ENCODE results near the gene ZC3H12A. TPM values are rescaled to one million over a fixed set of nuclear protein-coding genes. Genes with fewer than 3 reads are reported as not detected.

ZC3H12A gene
- total RNA-seq, 1 experiment from 2014 or later = 9.4 TPM

DNA sequence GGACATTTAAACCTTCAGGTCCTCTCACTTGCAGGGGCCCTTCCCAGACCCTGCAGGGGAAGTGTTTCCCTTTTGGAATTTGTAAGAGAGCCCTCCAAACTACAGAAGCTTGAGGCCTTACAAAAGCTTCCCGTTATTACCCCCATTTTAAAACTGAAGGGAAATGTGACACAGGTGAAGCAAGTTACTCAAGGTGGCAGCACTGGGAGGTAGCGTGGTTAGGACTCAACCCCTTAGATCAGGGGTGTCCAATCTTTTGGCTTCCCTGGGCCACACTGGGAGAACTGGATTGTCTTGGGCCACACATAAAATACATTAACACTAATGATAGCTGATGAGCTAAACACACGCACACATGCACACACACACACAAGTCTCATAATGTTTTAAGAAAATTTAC, 15.8 kb upstream of the ZC3H12A start:
- no TSS peak for BruUV-seq (replicated peaks)
- no peak overlapping the region for H3K4me3 ChIP-seq (ENCODE audit: low read depth in 2 of 2, low read length in 2 of 2)
- no peaks in the 10 kb centered on the region for H3K27me3 ChIP-seq (ENCODE audit: control insufficient read depth, insufficient read depth, low read length)
- H3K9me3 ChIP-seq (ENCODE audit: control insufficient read depth, insufficient read depth, low read depth, low read length) = no peaks in the 10 kb centered on the region
- ATAC-seq (no peak), DNase-seq (ENCODE audit: low read depth, low spot score) (no peak)
- ChIA-PET POLR2A (no interaction called here), CTCF (interaction anchor here (0.7 to 1.4 kb wide), 4 partner anchors 18 to 986 kb away, joined by 3 to 7 read pairs (median 4); no protein-coding TSS in a partner anchor)
- no peaks in the 10 kb centered on the region for H3K36me3 ChIP-seq (ENCODE audit: control insufficient read depth, insufficient read depth, low read length)
- peaks cover 4% of the 10 kb centered on the region; the same call in 1 of the 2 replicates for H3K4me1 ChIP-seq (ENCODE audit: control insufficient read depth, insufficient read depth, low read length)
- TF ChIP-seq REST (IDR thresholded peaks at IDR 0.05; ENCODE audit: insufficient read depth in 1 of 2, low read depth in 2 of 2, low read length in 1 of 2) = no peak
- TF ChIP-seq CTCF (IDR thresholded peaks at IDR 0.05) = no peak
- no peak for TF ChIP-seq POLR2AphosphoS5 (IDR thresholded peaks at IDR 0.05; ENCODE audit: low read depth, low read length)
- intact Hi-C loops (cut with micrococcal nuclease; ENCODE audit: unreplicated experiment) (no loop called here), in situ Hi-C loops (cut with HindIII; ENCODE audit: low pct_unique_long_range_greater_than_20kb, low sequenced_read_pairs) (no loop called here)
- H3K27ac ChIP-seq (ENCODE audit: low read length) = no peak overlapping the region

DNA sequence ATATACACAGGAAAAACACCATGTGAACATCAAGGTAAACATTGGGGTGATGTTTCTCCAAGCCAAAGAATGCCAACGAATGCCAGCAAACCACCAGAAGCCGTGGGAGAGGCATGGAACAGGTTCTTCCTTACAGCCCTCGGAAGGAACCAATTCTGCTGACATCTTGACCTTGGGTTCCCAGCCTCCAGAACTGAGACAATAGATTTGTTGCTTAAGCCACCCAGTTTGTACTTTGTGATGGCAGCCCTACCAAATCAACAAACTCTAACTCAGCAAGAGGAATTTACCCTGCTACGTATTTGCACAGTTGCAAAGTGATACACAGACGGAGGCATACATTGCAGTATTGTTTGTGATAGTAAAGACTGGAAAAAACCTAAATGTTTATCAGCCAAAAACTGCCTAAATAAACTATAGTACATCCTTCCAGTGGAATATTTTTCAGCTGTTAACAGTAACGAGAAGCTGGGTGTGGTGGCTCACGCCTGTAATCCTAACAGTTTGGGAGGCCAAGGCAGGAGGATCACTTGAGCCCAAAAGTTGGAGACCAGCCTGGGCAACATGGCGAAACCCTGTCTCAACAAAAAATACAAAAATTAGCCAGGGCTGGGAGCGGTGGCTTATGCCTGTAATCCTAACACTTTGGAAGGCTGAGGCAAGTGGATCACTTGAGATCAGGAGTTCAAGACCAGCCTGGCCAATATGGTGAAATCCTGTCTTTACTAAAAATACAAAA, 12.5 kb upstream of the ZC3H12A start:
- ATAC-seq = no peak
- Histone ChIP-seq H3K9me3 (ENCODE audit: control insufficient read depth, insufficient read depth, low read depth, low read length) (no peaks in the 10 kb centered on the region), H3K4me3 (ENCODE audit: low read depth in 2 of 2, low read length in 2 of 2) (no peak overlapping the region), H3K27ac (ENCODE audit: low read length) (no peak overlapping the region), H3K36me3 (ENCODE audit: control insufficient read depth, insufficient read depth, low read length) (no peaks in the 10 kb centered on the region), H3K27me3 (ENCODE audit: control insufficient read depth, insufficient read depth, low read length) (no peaks in the 10 kb centered on the region), H3K4me1 (ENCODE audit: control insufficient read depth, insufficient read depth, low read length) (no peaks in the 10 kb centered on the region)
- no peak for DNase-seq (ENCODE audit: low read depth, low spot score)
- CTCF ChIA-PET = interaction anchor here (0.9 kb wide), 1 partner anchor 28 kb away, joined by 4 read pairs; no protein-coding TSS in a partner anchor
- POLR2A ChIA-PET = no interaction called here
- TF ChIP-seq REST (IDR thresholded peaks at IDR 0.05; ENCODE audit: insufficient read depth in 1 of 2, low read depth in 2 of 2, low read length in 1 of 2) (no peak), SIN3A (IDR thresholded peaks at IDR 0.05; ENCODE audit: borderline replicate concordance, insufficient read depth, low read depth, low read length) (no peak), TCF7L2 (IDR thresholded peaks at IDR 0.05; ENCODE audit: low read depth, low read length) (no peak), CTCF (IDR thresholded peaks at IDR 0.05) (no peak), POLR2AphosphoS5 (IDR thresholded peaks at IDR 0.05; ENCODE audit: low read depth, low read length) (no peak)
- intact Hi-C loops (cut with micrococcal nuclease; ENCODE audit: unreplicated experiment) (no loop called here), in situ Hi-C loops (cut with HindIII; ENCODE audit: low pct_unique_long_range_greater_than_20kb, low sequenced_read_pairs) (no loop called here)
- BruUV-seq (replicated peaks) = no TSS peak

All from Panc1 (cell line).